DMS53 treated with DMSO at 0.1 percent for 48 hours (cell line): ENCODE data around the gene NUMBL.

Experiments used
- DNase-seq: peaks from one replicate; lab custom pipeline; 2025; ENCODE audit not compliant: unreplicated experiment; lab: John Stamatoyannopoulos, UW

Gene NUMBL

DNA sequence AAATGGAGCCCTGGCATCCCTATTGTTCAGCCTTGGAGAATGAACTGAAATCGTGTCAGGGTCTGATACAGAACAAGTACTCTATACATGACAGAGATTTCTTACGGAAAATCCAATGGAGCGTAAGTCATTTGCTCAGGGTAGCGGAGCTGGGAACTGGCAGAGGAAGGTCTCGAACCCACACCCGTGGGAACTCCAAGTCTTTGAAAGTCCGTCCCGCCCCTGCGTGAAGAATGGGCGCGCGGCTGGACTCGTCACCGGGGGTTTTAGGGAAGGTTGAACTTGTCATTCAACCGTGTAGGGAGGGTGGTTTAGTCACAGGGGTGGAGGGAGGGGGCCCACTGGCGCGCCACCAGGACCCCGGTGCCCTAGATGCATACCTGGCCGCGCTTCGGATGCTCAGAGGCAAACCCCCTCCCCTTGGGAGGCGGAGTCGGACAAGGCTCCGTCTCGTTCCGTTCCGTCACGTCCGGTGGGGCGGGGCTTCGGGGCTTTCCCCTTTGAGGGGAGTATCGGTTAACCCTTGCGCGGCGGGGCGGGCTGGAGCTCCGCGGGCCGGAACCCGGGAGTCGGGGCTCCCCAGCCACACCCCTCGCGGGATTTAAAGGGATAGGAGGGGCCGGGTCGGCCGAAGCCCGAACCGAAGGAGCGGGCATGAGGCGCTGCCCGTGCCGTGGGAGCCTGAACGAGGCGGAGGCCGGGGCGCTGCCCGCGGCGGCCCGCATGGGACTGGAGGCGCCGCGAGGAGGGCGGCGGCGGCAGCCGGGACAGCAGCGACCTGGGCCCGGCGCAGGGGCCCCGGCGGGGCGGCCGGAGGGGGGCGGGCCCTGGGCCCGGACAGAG, 26.3 kb upstream of the NUMBL start, which contains the start of the genes COQ8B and ITPKC:
Gene COQ8B (minus strand): TSS at position 405 of the 843 bp plus-strand sequence. CDS start 2,254 bp downstream, outside the sequence.
Gene ITPKC (plus strand): TSS at position 631 of the 843 bp plus-strand sequence. CDS start 24 bp downstream, at position 655.
- peak; percentile 95 for DNase-seq

DNA sequence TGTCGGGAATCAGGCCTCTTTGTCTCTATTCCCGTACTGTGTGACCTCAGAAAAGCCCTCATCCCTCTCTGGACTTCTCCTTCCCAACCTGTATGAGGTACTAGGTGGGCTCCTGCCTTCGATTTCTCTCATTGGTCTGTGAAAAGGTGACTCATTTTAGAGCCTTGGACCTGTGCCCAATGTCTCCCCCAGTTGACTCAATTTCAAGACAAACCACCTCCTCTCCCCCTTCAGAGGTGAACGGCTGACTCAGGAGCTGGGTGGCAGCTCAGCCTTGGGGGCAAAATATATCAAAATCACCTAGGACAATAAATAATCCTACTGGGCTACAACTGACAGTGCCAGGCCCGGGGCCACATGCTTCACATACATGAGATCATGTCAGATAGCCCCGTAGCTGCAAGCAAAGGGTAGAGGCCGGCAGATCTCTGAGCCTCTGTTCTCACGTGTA, 25.6 kb upstream of the NUMBL start:
- peak; percentile 72 for DNase-seq

DNA sequence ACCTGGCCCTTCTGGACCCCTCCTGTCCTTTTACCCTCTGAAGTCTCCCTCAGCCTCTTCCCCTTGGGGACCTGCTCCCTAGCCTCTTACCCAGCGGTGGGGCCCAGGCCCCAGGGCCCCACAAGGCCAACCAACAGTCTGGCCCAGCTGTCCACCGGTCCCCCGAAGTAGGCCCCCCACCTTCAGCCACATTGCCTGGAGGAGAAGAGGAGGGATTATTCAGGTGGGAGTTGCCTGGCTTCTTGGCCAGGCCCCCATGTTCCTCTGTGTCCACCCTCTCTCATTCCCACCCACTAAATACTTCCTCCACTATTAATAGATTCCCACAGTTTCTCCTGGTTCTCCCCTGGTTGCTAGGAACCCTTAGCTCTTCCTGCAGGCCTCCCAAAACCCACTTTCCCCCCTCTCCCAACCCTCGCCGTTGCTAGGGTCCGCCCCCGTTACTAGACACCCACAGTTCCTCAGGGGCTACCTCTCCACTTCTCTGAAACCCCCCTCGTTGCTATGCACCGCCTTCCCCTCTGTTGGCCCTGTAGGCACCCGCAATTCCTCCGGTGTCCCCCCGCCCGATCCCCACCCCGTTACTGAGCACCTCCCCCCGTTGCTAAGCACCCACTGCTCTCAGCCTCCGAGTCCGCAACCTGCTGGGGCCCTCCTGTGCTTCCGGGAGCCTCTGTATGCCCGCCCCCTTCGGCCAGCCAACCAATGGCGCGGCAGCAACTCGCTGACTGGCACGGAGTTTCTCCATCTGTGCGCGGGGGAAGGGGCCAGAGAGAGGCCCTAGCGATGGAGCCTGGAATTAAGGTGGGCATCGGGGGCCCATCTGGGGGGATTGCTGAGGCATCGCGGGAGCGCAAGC, 24.2 kb upstream of the NUMBL start:
- DNase-seq, result peak; percentile 91

DNA sequence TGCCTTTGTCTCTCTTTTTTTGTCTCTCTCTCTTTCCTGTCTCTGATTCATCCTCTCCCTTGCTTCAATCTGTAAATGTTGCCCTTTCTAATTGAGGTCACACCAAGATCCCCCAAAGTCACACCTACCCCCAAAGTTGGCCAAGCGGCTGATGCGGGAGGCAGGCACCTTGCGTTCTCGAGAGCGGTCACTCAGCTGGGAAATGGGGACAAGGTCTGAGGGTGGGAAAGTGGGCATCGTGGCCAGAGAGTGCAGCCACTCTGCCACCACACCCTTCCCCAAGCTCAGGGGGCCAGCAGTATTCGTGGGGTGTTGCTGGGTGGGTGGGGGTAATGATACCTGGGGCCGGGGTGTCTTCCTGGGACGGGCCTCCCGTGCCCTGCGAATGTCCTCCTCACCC, 23.5 kb upstream of the NUMBL start:
- DNase-seq, result no peak

DNA sequence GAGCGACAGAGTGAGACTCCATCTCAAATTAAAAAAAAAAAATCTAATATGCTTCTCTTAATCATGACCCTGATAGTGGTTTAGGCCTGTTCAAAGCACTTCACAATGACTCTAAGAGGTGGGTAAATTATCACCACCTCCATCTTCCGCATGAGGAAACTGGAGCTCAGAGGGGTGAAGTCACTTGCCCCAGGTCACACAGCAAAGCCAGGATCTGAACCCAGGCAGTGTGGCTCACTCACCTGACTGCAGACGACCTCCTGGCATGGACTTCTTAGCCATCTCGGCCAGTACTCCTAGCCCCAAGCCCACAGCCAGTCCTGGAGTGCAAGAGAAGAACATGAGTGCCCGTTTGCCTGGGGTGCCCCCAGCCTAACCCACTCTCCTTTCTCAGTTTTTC, 19.4 kb upstream of the NUMBL start:
- no peak for DNase-seq

DNA sequence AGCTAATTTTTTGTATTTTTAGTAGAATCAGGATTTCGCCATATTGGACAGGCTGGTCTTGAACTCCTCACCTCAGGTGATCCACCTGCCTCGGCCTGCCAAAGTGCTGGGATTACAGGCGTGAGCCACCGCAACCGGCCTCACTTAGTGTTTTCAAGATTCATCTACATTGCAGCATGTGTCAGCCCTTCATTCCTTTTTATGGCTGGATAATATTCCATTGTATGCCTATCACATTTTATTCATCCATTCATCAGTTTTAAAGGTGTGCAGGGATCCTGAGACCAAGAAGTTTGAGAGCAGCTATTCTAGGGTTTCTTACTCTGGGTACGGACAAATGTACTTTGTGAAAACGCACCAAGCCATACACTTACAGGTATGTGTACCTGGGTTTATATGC, 17.2 kb upstream of the NUMBL start:
- no peak for DNase-seq

DNA sequence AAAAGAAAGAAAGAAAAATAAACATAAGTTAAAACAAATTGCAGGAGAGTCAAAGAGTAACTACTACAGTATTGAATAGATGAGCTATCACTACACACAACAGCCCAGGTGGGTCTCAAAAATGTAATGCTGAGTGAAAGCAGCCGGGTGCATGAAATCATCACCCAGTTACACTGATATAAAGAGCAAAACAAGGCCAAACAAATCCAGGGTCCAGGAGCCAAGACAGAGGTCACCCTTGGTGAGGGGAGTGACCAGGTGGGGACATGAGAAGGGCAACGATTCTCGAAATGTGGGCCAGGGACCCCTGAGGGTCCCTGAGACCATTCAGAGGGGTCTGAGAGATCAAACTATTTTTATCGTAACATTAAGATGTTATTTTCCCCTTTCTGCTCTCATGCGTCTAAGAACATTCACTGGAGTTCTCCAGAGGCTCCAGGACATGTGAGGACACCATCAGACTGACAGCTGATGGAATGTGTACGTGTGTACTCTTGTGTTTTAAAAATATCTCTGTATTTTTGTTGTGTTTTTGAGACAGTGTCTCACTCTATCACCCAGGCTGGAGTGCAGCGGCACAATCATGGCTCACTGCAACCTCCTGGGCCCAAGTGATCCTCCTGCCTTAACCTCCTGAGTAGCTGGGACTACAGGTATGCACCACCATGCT, 15.6 kb upstream of the NUMBL start:
- no peak for DNase-seq

DNA sequence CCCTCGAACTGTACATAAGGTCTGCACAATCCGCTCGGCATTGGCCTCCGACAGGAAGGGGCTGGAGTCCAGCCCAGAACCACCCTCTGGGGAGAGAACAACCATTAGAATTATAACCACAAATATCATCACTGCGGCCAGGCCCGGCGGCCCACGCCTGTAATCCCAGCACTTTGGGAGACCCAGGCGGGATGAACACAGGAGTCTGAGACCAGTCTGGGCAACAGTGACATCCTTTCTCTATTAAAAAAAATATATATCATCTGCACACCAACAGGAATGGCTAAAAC, 14.9 kb upstream of the NUMBL start:
- no peak for DNase-seq

DNA sequence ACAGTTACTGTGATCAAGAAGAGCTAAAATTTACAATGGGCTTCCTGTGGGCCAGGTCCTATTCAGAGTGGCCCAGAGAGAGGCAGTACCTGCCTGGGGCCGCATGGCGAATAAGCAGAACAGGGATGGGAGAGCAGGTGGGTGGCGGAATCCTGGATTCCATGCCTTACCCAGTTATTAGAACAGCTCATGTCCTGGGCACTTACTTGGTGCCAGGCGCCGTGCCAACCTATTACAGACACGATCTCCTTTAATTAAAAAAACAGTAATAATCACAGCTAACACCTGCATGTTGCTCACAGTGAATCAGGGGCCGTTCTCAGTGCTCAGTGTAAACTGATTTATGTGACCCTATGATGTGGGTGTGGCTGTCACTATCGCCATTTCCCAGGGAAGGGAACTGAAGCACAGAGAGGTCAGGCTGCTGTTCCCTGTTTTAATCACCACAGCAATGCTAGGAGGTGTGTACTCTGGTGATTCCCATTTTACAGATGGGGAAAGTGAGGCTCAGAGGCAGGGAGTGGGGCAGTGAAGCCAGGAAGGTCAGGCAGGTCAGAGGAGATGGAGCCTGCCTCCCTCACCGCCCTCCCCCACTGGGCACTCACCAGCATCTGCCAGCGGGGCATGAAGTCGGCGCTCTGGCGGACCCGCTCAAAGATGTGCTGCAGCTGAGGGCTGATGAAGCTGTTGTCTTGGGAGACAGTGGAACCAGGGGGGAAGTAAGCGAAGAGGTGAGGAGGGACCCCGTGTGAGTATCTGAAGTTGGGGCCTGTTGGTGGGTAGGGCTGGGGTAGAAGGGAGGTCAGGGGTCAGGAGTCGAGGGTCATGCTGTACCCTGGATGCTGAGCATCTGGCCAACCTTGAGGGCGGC, 14.3 kb upstream of the NUMBL start:
- no peak for DNase-seq

DNA sequence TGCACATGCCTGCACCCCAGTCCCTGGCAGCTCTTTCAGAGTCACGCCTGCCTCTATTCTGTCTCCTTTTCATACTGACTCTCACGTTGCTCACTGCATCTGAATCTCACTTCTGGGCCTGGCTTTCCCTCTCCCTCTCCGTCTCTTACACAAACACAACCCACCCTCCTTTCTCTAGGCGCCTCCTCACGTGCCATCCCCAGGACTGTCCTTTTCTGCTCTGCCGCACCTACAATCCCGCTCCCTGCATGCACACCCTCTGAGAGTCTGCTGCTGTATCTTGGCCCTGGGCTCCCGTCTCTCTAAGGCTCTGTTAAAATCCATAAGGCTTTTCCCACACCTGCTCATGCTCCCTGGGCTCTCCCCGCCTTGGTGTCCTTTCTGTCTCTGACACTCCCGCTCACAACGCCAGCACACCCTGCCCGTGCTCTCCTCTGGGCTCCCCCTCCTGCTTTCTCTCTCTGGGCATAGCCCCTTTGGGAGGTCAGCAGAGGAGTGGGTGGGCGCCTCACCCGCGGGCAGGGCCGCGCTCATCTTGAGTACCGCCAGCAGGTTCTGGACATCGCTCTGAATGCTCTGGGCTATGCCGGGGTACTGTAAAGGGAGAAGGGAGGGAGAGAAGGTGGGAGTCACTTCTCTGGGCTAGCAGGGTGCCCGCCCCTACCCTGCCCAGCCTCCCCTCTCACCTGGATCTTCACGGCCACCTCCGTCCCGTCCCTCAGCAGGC, 12.7 kb upstream of the NUMBL start:
- no peak for DNase-seq

DNA sequence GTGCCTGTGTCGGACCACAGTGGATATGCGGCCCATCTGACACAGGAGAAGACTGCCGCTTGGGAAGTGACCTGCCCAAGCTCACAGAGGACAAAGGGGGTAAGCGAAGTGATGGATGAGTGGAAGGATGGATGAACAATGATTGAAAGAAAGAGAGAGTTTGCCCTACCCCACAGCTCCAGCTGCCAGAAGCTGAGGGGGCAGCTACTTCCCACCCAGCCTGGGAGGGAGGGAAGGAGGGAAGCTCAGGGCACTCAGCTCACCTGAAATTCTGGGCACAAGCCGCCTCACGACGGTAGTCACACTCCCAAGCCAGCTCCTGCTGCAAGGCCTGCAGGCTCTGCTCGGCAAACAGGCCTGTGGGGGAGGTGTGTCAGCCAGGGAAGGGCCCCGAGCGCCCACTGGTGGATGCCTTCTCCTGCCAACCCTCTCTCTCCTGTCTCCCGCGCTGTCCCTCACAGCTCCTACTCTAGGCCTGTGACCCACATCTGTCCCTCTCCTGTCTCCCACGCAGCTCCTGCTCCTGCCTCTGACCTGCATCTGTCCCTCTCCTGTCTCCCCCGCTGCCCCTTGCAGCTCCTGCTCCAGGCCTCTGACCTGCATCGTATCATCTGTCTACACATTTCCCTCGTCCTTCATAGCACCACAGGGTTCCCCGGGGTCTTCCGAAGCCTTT, 12.0 kb upstream of the NUMBL start:
- no peak for DNase-seq

DNA sequence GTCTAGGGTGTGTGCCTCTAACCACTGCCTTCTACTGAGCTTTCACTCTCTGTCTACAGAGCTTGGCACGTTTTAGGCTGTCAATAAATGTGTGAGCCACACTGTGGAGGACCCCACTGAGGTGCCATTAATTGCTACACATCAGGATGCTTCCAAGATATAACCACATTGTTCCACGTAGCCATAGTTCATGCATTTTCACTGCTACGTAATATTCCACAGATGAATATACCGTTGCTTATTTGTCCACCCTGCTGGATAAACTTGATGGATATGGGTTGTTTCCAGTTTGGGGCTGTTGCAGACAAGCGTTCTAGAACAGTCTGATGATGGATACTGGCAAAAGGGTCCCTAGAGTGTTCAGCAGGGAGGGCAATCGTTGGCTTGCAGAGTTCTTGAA, 11.3 kb upstream of the NUMBL start:
- DNase-seq, result no peak

DNA sequence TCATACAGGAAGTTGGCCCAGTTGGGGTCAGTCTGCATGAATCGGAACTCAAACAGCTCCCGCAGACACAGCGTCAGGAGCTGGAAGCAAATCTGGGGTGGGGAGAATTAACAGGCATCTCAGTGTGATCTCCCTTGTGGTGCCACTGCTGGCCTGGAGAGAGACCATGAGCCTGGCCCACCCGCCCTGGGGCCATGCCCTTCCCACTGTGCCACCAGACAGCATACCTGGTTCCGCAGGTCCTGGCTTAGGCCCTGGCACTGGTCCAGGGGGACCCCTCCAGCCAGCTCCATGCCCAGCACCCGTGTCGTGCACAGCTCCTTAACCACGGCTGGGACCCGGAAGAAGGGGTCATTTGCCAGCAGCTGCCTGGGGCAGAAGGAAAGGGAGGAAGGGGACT, 9.6 kb upstream of the NUMBL start:
- no peak for DNase-seq

DNA sequence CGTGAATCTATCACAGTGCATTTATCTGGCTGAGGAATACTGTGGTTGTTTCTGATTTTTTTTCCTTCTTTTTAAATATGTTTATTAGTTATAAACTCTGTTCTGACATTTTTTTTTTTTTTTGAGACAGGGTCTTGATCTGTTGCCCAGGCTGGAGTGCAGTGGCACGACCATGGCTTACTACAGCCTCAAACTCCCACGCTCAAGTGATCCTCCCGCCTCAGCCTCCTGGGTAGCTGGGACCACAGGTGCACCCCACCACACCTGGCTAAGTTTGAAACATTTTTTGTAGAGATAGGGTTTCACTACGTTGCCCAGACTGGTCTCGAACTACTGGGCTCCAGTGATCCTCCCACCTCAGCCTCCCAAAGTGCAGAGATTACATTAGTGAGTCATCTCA, 6.6 kb upstream of the NUMBL start:
- no peak for DNase-seq

DNA sequence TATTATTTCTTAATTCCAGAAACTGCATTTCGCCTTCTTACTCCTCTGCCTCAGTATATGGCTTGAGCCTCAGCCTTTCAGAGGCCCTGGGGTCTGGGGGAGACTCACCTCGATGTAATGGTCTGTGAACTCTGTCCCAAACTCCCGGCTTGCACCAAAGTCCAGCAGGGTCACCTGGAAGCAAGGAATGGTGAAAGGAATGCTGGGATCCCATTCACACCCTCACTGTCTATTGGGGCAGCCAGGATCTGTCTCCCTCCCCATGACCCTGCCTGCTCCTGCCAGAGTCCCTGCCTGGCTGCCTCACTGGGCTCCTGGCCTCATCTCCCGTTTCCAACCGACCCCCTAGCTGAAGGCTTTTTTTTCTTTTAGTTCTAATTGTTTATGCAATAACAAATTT, 5.4 kb upstream of the NUMBL start:
- DNase-seq, result no peak

DNA sequence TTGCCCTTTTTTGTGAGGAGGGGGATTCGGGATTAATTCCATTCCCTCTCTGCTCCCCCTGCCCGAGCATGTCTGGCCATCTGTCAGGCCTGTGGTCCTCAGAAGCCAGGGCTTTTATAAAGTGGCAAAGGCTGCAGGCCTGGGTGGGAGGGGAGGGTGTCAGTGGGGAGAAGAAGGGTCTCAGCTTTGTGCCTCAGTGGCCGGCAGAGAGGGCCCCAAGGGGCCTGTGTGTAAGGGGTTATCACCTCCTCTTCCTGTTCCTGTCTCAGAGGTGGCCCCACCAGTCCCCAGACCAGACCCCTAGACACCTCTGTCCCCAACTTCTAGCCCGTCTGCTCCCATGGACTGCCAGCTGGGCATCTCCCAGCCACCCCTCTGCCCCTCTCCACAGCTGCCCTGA, 3.4 kb upstream of the NUMBL start:
- DNase-seq, result no peak

DNA sequence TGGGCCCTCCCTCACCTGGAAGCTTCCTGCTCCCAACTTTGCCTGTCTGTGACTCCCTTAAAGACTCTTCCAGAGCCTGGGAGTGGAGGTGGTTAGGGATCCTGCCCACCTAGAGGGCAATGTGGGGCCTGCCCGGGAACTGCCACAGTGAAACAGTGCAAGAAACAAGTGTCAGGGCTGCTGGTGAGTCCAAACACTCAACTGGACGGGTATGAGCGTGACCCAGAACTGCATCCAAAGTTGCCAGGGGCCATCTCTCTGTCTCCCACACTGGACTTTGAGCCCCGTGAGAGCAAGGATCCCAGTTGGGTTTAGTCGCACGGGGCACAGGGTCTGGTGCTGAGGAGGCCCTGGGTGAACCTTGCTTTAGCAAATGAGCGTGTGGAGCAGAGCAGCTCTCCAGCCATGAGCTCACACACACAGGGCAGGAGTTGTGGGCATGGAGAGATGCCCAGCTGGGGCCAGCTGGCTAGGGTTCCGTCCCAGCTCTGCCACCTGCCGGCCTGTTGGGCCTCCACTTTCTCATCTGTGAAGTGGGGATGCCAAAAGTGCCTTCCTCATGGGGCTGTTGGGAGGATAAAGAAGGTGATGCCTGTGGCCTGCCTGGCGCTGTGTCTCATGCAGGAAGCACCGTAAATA, 2.8 kb upstream of the NUMBL start:
- DNase-seq, result no peak

DNA sequence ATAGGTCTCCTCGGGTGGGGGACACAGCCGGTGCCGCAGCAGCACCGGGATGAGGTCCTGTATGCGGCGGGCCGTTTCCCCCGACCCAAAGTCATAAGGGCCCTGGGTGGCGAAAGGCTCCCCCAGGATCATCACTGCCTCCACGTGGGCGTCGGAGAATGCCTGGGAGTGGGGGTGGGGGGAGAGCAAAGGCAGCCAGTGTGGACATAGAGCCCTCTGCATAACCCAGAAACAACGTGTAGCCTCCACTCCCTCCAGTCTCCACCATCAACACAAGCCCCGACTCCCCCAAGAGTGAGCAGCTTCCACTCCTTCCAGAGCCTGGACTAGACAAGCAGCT, 1.7 kb upstream of the NUMBL start:
- DNase-seq, result no peak
